ENCODE data around the gene ANKRD22. TPM values are rescaled to one million over a fixed set of nuclear protein-coding genes. Genes with fewer than 3 reads are reported as not detected.

The ANKRD22 gene
- not detected for total RNA-seq (ENCODE audit: unreplicated experiment)
- long read RNA-seq, result 0 reads

DNA sequence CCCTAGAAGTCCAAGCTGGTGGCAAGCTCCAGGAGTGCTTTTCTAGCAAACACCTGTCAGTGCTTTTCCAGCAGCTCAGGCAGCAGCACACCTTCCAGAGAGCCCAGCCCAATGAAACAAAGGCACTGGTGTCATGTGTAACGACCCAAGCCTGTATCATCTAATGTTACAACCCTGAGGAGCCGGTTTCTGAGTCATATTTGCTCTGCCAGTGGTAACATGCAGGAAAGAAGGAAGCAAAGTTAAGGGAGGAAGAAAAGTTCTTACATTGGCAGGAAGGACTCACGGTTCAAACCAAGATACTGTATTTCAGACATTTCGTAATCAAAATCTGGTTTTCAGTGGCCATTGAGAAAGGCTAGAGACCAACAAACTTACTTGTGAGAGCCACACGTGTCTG lies at the start of gene ANKRD22:
TSS of gene ANKRD22 (minus strand) at position 139 of the 400 bp plus-strand sequence. CDS start 237 bp downstream, outside the sequence.
- H3K27me3 Mint-ChIP-seq (ENCODE audit: unreplicated experiment), result no peaks in the 10 kb centered on the region
- no peaks in the 10 kb centered on the region for H3K4me1 Mint-ChIP-seq (ENCODE audit: unreplicated experiment)
- no peak for DNase-seq (ENCODE audit: low spot score)
- no peak within 1 kb of the TSS for H3K4me3 Mint-ChIP-seq (ENCODE audit: unreplicated experiment)
- no peak within 1 kb of the TSS for H3K27ac Mint-ChIP-seq (ENCODE audit: unreplicated experiment)
- TF ChIP-seq, protein P1, sequence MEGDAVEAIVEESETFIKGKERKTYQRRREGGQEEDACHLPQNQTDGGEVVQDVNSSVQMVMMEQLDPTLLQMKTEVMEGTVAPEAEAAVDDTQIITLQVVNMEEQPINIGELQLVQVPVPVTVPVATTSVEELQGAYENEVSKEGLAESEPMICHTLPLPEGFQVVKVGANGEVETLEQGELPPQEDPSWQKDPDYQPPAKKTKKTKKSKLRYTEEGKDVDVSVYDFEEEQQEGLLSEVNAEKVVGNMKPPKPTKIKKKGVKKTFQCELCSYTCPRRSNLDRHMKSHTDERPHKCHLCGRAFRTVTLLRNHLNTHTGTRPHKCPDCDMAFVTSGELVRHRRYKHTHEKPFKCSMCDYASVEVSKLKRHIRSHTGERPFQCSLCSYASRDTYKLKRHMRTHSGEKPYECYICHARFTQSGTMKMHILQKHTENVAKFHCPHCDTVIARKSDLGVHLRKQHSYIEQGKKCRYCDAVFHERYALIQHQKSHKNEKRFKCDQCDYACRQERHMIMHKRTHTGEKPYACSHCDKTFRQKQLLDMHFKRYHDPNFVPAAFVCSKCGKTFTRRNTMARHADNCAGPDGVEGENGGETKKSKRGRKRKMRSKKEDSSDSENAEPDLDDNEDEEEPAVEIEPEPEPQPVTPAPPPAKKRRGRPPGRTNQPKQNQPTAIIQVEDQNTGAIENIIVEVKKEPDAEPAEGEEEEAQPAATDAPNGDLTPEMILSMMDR (IDR thresholded peaks at IDR 0.05; ENCODE audit: unreplicated experiment), result no peak
- no peaks in the 10 kb centered on the region for H3K36me3 Mint-ChIP-seq (ENCODE audit: low read depth, unreplicated experiment)
- H3K9me3 Mint-ChIP-seq (ENCODE audit: unreplicated experiment), result no peaks in the 10 kb centered on the region

DNA sequence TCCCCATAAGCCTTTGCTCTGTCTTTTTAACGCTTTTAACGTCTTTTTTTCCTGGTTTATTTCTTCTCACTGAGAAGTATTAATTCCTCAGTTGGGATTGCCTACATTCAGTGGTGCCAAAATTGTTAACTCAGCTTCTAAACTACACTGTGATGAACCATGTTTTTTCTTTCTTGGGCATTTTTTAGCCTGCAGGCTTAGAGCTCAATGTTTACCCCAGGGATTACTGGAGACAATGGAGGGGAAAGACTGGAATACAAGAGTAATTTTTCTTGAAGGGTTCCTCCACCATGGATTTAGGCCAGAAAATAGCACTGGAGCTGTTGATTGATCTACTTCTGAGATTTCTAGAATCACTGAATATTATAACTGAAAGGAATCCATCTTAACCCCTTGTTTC lies 48.2 kb upstream of the ANKRD22 start:
- Mint-ChIP-seq H3K4me1 (ENCODE audit: unreplicated experiment) (no peaks in the 10 kb centered on the region), H3K9me3 (ENCODE audit: unreplicated experiment) (no peaks in the 10 kb centered on the region), H3K36me3 (ENCODE audit: low read depth, unreplicated experiment) (no peaks in the 10 kb centered on the region), H3K27ac (ENCODE audit: unreplicated experiment) (no peak overlapping the region), H3K27me3 (ENCODE audit: unreplicated experiment) (no peaks in the 10 kb centered on the region), H3K4me3 (ENCODE audit: unreplicated experiment) (no peak overlapping the region)
- no peak for DNase-seq (ENCODE audit: low spot score)
- TF ChIP-seq, protein P1 (IDR thresholded peaks at IDR 0.05; ENCODE audit: unreplicated experiment), result no peak

DNA sequence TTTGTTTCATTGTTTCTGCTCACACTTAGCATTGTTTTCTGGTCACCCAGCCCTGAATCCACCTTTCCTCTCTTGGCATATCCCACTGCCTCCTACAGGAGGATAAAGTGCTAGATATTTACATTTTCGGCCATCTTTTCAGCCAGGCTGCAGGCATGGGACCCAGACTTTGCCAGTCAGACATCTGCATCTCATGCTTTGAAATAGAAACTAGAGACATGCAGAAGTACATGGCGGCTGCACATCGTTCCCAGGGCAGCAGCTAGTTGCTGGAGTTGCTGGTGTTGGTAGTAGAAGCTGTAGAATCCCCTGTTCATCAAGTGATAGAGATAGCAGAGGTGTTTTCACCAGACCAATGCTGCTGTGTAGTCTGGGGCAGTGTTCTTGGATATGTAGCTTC lies 47.1 kb upstream of the ANKRD22 start:
- Mint-ChIP-seq H3K4me1 (ENCODE audit: unreplicated experiment) (no peaks in the 10 kb centered on the region), H3K27me3 (ENCODE audit: unreplicated experiment) (no peaks in the 10 kb centered on the region), H3K36me3 (ENCODE audit: low read depth, unreplicated experiment) (no peaks in the 10 kb centered on the region), H3K9me3 (ENCODE audit: unreplicated experiment) (no peaks in the 10 kb centered on the region), H3K4me3 (ENCODE audit: unreplicated experiment) (no peak overlapping the region), H3K27ac (ENCODE audit: unreplicated experiment) (no peak overlapping the region)
- TF ChIP-seq, protein P1 (IDR thresholded peaks at IDR 0.05; ENCODE audit: unreplicated experiment), result no peak
- DNase-seq (ENCODE audit: low spot score), result no peak

DNA sequence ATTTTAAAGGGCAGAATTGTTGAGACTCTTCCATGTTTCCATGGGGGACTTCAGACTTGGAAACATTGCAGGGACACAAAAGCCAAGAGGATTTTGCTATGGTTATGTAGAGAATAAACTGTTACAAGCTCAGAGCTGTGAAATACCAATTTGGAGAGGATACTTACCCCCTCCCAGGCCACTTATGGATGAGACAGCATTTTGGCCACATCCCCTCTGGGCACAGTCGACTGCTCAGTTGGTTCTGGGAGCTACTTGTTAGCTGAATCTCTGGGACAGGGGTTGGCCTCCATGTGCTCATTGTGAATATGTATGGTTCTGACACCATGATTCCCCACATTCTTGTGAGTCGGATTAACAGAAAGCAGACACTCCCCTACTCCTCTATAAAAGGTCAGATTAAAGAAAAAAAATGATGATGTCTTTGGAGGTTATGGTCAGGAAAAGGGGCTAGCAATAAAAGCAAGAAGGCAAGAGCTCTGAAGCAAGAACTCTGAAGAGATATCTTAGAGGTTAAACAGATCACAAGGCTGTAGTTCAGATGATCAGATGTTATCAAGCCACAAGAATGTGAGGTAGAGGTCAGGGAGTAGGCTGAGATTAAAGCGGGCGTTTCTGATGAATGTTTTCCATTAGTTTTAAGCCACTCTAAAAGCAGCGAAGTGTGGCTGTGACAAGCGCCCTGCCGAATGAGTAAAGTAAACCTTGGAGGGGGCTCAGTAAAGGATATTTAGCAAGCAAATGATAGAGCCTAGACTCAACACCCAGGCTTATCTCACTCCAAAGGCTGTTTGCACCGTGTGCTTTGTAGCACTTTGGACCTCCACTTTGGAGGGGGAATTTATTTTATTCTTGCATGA lies 45.6 kb upstream of the ANKRD22 start:
- Mint-ChIP-seq H3K4me1 (ENCODE audit: unreplicated experiment) (no peaks in the 10 kb centered on the region), H3K9me3 (ENCODE audit: unreplicated experiment) (no peaks in the 10 kb centered on the region), H3K27ac (ENCODE audit: unreplicated experiment) (no peak overlapping the region), H3K4me3 (ENCODE audit: unreplicated experiment) (no peak overlapping the region), H3K36me3 (ENCODE audit: low read depth, unreplicated experiment) (no peaks in the 10 kb centered on the region), H3K27me3 (ENCODE audit: unreplicated experiment) (no peaks in the 10 kb centered on the region)
- no peak for DNase-seq (ENCODE audit: low spot score)
- TF ChIP-seq, protein P1 (IDR thresholded peaks at IDR 0.05; ENCODE audit: unreplicated experiment), result no peak

DNA sequence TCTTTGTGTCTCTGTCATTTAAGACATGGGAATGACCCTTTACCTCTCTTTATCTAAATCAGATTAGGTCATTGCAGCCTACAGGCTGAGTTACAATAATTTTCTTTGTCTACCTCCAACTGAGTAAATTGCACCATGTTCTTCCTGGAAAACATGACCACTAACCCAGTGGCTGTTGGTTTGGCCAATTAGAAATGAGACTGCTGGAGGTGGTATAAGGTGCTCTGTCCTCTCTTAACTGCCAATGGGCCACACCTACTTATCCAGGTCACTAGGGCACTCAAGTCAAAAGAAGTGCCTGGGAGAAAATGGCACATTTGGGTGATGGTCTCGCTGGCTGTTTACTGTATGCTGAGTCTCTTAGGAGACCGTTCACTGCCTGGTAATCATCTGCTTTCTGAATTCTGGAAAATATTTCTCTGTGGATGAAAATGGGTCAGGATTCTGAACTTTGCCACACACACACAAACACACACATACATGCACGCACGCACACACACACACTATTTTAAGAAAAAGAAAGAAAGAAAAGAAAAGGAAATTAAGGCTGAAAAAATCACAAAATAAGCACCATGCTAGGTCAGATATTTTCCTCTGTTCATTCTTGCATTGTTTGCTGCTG lies 44.8 kb upstream of the ANKRD22 start:
- Mint-ChIP-seq H3K36me3 (ENCODE audit: low read depth, unreplicated experiment) (no peaks in the 10 kb centered on the region), H3K27ac (ENCODE audit: unreplicated experiment) (no peak overlapping the region), H3K4me1 (ENCODE audit: unreplicated experiment) (no peaks in the 10 kb centered on the region), H3K27me3 (ENCODE audit: unreplicated experiment) (no peaks in the 10 kb centered on the region), H3K9me3 (ENCODE audit: unreplicated experiment) (no peaks in the 10 kb centered on the region), H3K4me3 (ENCODE audit: unreplicated experiment) (no peak overlapping the region)
- TF ChIP-seq, protein P1 (IDR thresholded peaks at IDR 0.05; ENCODE audit: unreplicated experiment), result no peak
- no peak for DNase-seq (ENCODE audit: low spot score)

Measured in endothelial cell (in vitro differentiated cells).